ENCODE data around the gene TESK2. TPM values are rescaled to one million over a fixed set of nuclear protein-coding genes. Genes with fewer than 3 reads are reported as not detected.

The TESK2 gene
- total and polyA plus RNA-seq, 7 donors: 4.3 to 9.2 (median 7.1) TPM

- no peak for DNase-seq
- peaks cover 0 to 7% (median 0%) of the 10 kb centered on the region in 3 donors for H3K27me3 ChIP-seq
- intact Hi-C loops (cut with DNase I): no loop called here
Observed at GRCh38 chr1:45328680-45329079, 162.3 kb downstream of the TESK2 start.

GRCh38 chr1:45327644-45328515, 163.1 kb downstream of the TESK2 start:
- Histone ChIP-seq H3K4me1 (peaks cover 0 to 17% (median 15%) of the 10 kb centered on the region in 4 donors), H3K9me3 (no peaks in the 10 kb centered on the region), H3K27ac (no peak overlapping the region), H3K27me3 (peaks cover 0 to 7% (median 0%) of the 10 kb centered on the region in 3 donors), H3K4me3 (peak overlapping the region in 3 of 4 donors; percentile 49 to 57 (median 56)), H3K36me3 (peaks cover 1 to 41% (median 19%) of the 10 kb centered on the region in 4 donors)
- no peak for DNase-seq
- 42 to 56% methylated on average over 19 of the region's 19 CpGs for WGBS, 2 donors
- TF ChIP-seq POLR2AphosphoS5 (IDR thresholded peaks at IDR 0.05): no peak
- TF ChIP-seq, protein P1, sequence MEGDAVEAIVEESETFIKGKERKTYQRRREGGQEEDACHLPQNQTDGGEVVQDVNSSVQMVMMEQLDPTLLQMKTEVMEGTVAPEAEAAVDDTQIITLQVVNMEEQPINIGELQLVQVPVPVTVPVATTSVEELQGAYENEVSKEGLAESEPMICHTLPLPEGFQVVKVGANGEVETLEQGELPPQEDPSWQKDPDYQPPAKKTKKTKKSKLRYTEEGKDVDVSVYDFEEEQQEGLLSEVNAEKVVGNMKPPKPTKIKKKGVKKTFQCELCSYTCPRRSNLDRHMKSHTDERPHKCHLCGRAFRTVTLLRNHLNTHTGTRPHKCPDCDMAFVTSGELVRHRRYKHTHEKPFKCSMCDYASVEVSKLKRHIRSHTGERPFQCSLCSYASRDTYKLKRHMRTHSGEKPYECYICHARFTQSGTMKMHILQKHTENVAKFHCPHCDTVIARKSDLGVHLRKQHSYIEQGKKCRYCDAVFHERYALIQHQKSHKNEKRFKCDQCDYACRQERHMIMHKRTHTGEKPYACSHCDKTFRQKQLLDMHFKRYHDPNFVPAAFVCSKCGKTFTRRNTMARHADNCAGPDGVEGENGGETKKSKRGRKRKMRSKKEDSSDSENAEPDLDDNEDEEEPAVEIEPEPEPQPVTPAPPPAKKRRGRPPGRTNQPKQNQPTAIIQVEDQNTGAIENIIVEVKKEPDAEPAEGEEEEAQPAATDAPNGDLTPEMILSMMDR (IDR thresholded peaks at IDR 0.05): no peak
- no peak for TF ChIP-seq EP300 (IDR thresholded peaks at IDR 0.05)
- no peak for TF ChIP-seq POLR2A (IDR thresholded peaks at IDR 0.05)
- intact Hi-C loops (cut with DNase I): no loop called here

More at GRCh38 chr1:45328680-45329079, 162.3 kb downstream of the TESK2 start:
- Histone ChIP-seq H3K4me1 (peaks cover 0 to 17% (median 15%) of the 10 kb centered on the region in 4 donors), H3K27ac (no peak overlapping the region), H3K4me3 (no peak overlapping the region), H3K36me3 (peaks cover 9 to 49% (median 21%) of the 10 kb centered on the region in 4 donors), H3K9me3 (no peaks in the 10 kb centered on the region)
- 46 to 65% methylated on average over 5 of the region's 5 CpGs for WGBS, 2 donors
- TF ChIP-seq EP300 (IDR thresholded peaks at IDR 0.05) (no peak), POLR2A (IDR thresholded peaks at IDR 0.05) (no peak), POLR2AphosphoS5 (IDR thresholded peaks at IDR 0.05) (no peak)
- TF ChIP-seq, protein P1 (IDR thresholded peaks at IDR 0.05): no peak

GRCh38 chr1:45326627-45327623, 164.0 kb downstream of the TESK2 start, which contains the start of gene HPDL:
TSS of gene HPDL (plus strand) at chr1:45326895. CDS start at chr1:45327149, 254 bp downstream.
- intact Hi-C loops (cut with DNase I): no loop called here
- Histone ChIP-seq H3K4me1 (peaks cover 0 to 17% (median 15%) of the 10 kb centered on the region in 4 donors), H3K27me3 (peaks cover 0 to 7% (median 0%) of the 10 kb centered on the region in 3 donors), H3K27ac (peak within 1 kb of the TSS in 2 of 4 donors; percentile 9 to 44), H3K36me3 (peaks cover 0 to 32% (median 12%) of the 10 kb centered on the region in 4 donors), H3K4me3 (peak within 1 kb of the TSS; percentile 38 to 57 (median 52)), H3K9me3 (no peaks in the 10 kb centered on the region)
- TF ChIP-seq EP300 (IDR thresholded peaks at IDR 0.05): no peak
- no peak for TF ChIP-seq POLR2A (IDR thresholded peaks at IDR 0.05)
- peak in 1 of 4 donors; percentile 5 for TF ChIP-seq POLR2AphosphoS5 (IDR thresholded peaks at IDR 0.05)
- TF ChIP-seq, protein P1 (IDR thresholded peaks at IDR 0.05): no peak
- 7 to 8% methylated on average over 96 of the region's 96 CpGs for WGBS, 2 donors
- peak; percentile 84 for DNase-seq

DNA sequence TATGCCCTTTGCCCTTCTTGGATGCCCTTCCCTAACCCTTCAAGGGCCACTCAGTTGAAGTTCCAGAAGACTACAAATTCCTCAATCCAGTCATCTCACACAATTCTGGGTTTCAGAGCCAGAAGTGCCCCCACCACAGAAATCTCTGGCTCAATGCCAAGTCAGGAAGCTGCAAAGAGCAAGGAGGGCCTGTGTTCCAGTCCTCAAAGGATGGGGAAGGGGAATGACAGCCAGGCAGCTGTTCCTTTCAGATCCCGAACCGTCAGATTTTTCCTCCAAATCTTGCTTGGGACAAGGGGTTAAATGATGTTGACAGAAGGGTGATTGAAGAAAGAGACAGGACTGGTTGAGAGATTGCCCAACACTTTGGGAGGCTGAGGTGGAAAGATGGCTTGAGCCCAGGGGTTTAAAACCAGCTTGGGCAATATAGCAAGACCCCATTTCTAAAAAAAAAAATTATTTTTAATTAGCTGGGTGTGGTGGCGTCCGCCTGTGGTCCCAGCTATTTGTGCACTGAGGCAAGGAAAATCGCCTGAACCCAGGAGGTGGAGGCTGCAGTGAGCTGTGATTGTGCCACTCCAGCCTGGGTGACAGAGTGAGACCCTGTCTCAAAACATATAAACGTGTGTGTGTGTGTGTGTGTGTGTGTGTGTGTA, 165.0 kb downstream of the TESK2 start:
- Histone ChIP-seq H3K4me3 (peak overlapping the region; percentile 38 to 57 (median 52)), H3K27ac (peak overlapping the region in 1 of 4 donors; percentile 44), H3K27me3 (peaks cover 0 to 7% (median 0%) of the 10 kb centered on the region in 3 donors), H3K4me1 (peaks cover 0 to 17% (median 15%) of the 10 kb centered on the region in 4 donors), H3K36me3 (peaks cover 0 to 22% (median 2%) of the 10 kb centered on the region in 4 donors), H3K9me3 (no peaks in the 10 kb centered on the region)
- TF ChIP-seq, protein P1 (IDR thresholded peaks at IDR 0.05): no peak
- TF ChIP-seq POLR2AphosphoS5 (IDR thresholded peaks at IDR 0.05): no peak
- TF ChIP-seq POLR2A (IDR thresholded peaks at IDR 0.05): no peak
- TF ChIP-seq EP300 (IDR thresholded peaks at IDR 0.05): no peak
- 54 to 65% methylated on average over 6 of the region's 6 CpGs for WGBS, 2 donors
- no peak for DNase-seq
- intact Hi-C loops (cut with DNase I): no loop called here

All from sigmoid colon (tissue), 7 donors.